K562 (cell line): ENCODE measurements around the gene ANKS1B. TPM values are rescaled to one million over a fixed set of nuclear protein-coding genes. Genes with fewer than 3 reads are reported as not detected.

ENCODE experiments used
- ATAC-seq: fragments of 200-7000 bp; cut with Tn5 transposase; 3 replicates; pipeline ENCODE4 v1.9.1; 2020; ENCODE audit warnings: moderate library complexity
- BruUV-seq: library from RNA; stranded (reverse); fragments of 400-500 nt; replicated peaks from 2 replicates; lab custom pipeline; 2021; lab: Mats Ljungman, UMichigan
- CTCF ChIA-PET: fragments of 300-600 bp; formaldehyde crosslinking; extraction: SDS; loops from one replicate; lab custom pipeline; 2021; ENCODE audit warnings: low intra/inter-chr PET ratio; lab: Yijun Ruan, JAX
- POLR2A ChIA-PET: fragments of 300-600, 350-650 bp; sonication (Branson Sonifier 250); formaldehyde crosslinking; extraction: SDS; loops from one replicate; lab custom pipeline; 2021; ENCODE audit warnings: antibody characterized with exemption, inconsistent platforms; lab: Yijun Ruan, JAX
- DNase-seq, 4 experiments: peaks; one replicate each; pipeline versions ENCODE4 v3.0.0 to v3.0.0-alpha.2; 2011 to 2018; ENCODE audit warnings: low spot score in 3 of 4, mixed read lengths in 3 of 4; ENCODE audit errors: extremely low read depth in 1 of 4
- FAIRE-seq: peaks from 2 replicates; lab custom pipeline; 2011; peaks lifted over from hg19 to GRCh38; lab: Jason Lieb, UNC
- H2AFZ ChIP-seq: 2 replicates; pipeline ENCODE4 v1.6.0; 2011; ENCODE audit warnings: low read depth, low read length, control low read depth, inconsistent platforms
- H3K27ac ChIP-seq: fragments of 200-600 bp; 3 replicates; pipeline ENCODE4 v1.8.0; 2011; ENCODE audit warnings: low read depth, mild to moderate bottlenecking, control low read depth, inconsistent platforms, low read length, moderate library complexity, mixed read lengths; ENCODE audit errors: extremely low read depth
- H3K27me3 ChIP-seq, 2 experiments: fragments of 300-600 bp in 1 of 2; 2 replicates in 1 of 2; 3 replicates in 1 of 2; pipeline versions ENCODE4 v1.6.0 to v1.8.0; 2011; ENCODE audit warnings: inconsistent platforms in 2 of 2, low read length in 2 of 2, mild to moderate bottlenecking in 1 of 2, mixed read lengths in 1 of 2, moderate library complexity in 1 of 2; ENCODE audit not compliant: control insufficient read depth in 2 of 2, insufficient read depth in 2 of 2
- H3K36me3 ChIP-seq: fragments of 300-600 bp; 3 replicates; pipeline ENCODE4 v1.8.0; 2011; ENCODE audit warnings: mild to moderate bottlenecking, low read length, inconsistent platforms; ENCODE audit not compliant: control insufficient read depth, insufficient read depth
- H3K4me1 ChIP-seq, 2 experiments: fragments of 200-600 bp in 1 of 2; replicated peaks in 1 of 2; 2 replicates in 1 of 2; 3 replicates in 1 of 2; pipeline versions ENCODE4 v1.5.1 to v1.8.0; 2011; ENCODE audit warnings: inconsistent platforms in 2 of 2, low read length in 2 of 2, mild to moderate bottlenecking in 1 of 2, mixed read lengths in 1 of 2, moderate library complexity in 1 of 2; ENCODE audit not compliant: control insufficient read depth in 2 of 2, insufficient read depth in 2 of 2
- H3K4me2 ChIP-seq: 2 replicates; pipeline ENCODE4 v1.6.1; 2011; ENCODE audit warnings: low read length, control low read depth, inconsistent platforms, mixed read lengths; ENCODE audit not compliant: insufficient read depth
- H3K4me3 ChIP-seq: fragments of 200-600 bp; sonication (generic), shearing (Covaris generic); 2 replicates; pipeline ENCODE4 v1.5.1; 2016; ENCODE audit warnings: control low read depth, inconsistent platforms
- H3K79me2 ChIP-seq: fragments of 200-600 bp; 3 replicates; pipeline ENCODE4 v1.8.0; 2011; ENCODE audit warnings: low read length, inconsistent platforms; ENCODE audit not compliant: control insufficient read depth, insufficient read depth
- H3K9ac ChIP-seq, 2 experiments: 2 replicates each; pipeline versions ENCODE4 v1.6.0 to v1.6.1; 2011; ENCODE audit warnings: low read depth in 2 of 2, low read length in 2 of 2, control low read depth in 1 of 2, inconsistent platforms in 1 of 2, mild to moderate bottlenecking in 1 of 2, mixed read lengths in 1 of 2; ENCODE audit not compliant: insufficient read depth in 1 of 2
- H3K9me1 ChIP-seq: one replicate; pipeline ENCODE4 v1.6.0; 2011; ENCODE audit warnings: inconsistent platforms, mild to moderate bottlenecking, low read length, moderate library complexity; ENCODE audit not compliant: control insufficient read depth, insufficient read depth
- H3K9me3 ChIP-seq: replicated peaks from 2 replicates; pipeline ENCODE4 v1.5.1; 2011; ENCODE audit warnings: low read depth, low read length, inconsistent platforms; ENCODE audit not compliant: control insufficient read depth, insufficient read depth
- H4K20me1 ChIP-seq: replicated peaks from 2 replicates; pipeline ENCODE4 v1.6.1; 2011; ENCODE audit warnings: low read length, inconsistent platforms, mixed read lengths; ENCODE audit not compliant: control insufficient read depth, insufficient read depth
- CBX3 ChIP-seq, 2 experiments: IDR thresholded peaks; 1 replicate in 1 of 2; 2 replicates in 1 of 2; pipeline ENCODE4 v1.6.1; 2012; ENCODE audit warnings: inconsistent platforms in 2 of 2, low read length in 2 of 2, borderline replicate concordance in 1 of 2, control low read depth in 1 of 2
- HNRNPK ChIP-seq: fragments of 200-400 bp; formaldehyde crosslinking; IDR thresholded peaks from one replicate; pipeline ENCODE4 v1.6.1; 2018; ENCODE audit warnings: mild to moderate bottlenecking, low read depth, low read length; ENCODE audit not compliant: poor library complexity, severe bottlenecking
- HNRNPL ChIP-seq: fragments of 200-400 bp; formaldehyde crosslinking; IDR thresholded peaks from 2 replicates; pipeline ENCODE4 v1.6.1; 2017; ENCODE audit warnings: low read depth, mild to moderate bottlenecking, low read length
- MAZ ChIP-seq, 2 experiments: fragments of 450-650 bp in 1 of 2; sonication (generic) in 1 of 2; formaldehyde crosslinking; IDR thresholded peaks in 1 of 2; conservative IDR thresholded peaks in 1 of 2; 2 replicates each; pipeline versions ENCODE4 v1.4.0 to v1.5.0; 2020; ENCODE audit warnings: mild to moderate bottlenecking in 1 of 2, missing genetic modification reagents in 1 of 2
- MTA3 ChIP-seq: fragments of 450-650 bp; formaldehyde crosslinking; IDR thresholded peaks from 2 replicates; pipeline ENCODE4 v1.6.1; 2017; ENCODE audit warnings: mild to moderate bottlenecking, borderline replicate concordance
- MYNN ChIP-seq, 2 experiments: sonication (generic); formaldehyde crosslinking in 1 of 2; IDR thresholded peaks; 2 replicates each; pipeline versions ENCODE4 v1.5.0 to v1.6.1; 2016 to 2020; ENCODE audit warnings: antibody characterized with exemption in 1 of 2, missing genetic modification reagents in 1 of 2
- NFE2L1 ChIP-seq: fragments of 450-650 bp; IDR thresholded peaks from 2 replicates; pipeline ENCODE4 v1.6.1; 2016; ENCODE audit warnings: missing genetic modification characterization, low read depth, mild to moderate bottlenecking, missing compliant biosample characterization, moderate library complexity, borderline replicate concordance
- NR2F6 ChIP-seq: fragments of 450-650 bp; formaldehyde crosslinking; IDR thresholded peaks from 2 replicates; pipeline ENCODE4 v1.4.0; 2020; ENCODE audit warnings: mild to moderate bottlenecking
- NUFIP1 ChIP-seq: fragments of 450-650 bp; IDR thresholded peaks from 2 replicates; pipeline ENCODE4 v1.6.1; 2018; ENCODE audit not compliant: partially characterized antibody
- RNF219 ChIP-seq: fragments of 250-450 bp; sonication (Bioruptor Pico); IDR thresholded peaks from 2 replicates; pipeline ENCODE4 v1.5.0; 2022; ENCODE audit warnings: mild to moderate bottlenecking
- SRF ChIP-seq, 2 experiments: fragments of 250-450, 450-650 bp in 1 of 2; sonication (Bioruptor Pico) in 1 of 2; sonication (generic) in 1 of 2; formaldehyde crosslinking; IDR thresholded peaks; 2 replicates each; pipeline versions ENCODE4 v1.5.0 to v1.5.1; 2020 to 2022; ENCODE audit warnings: mild to moderate bottlenecking in 1 of 2, missing genetic modification reagents in 1 of 2
- TAF9B ChIP-seq: fragments of 450-650 bp; IDR thresholded peaks from 2 replicates; pipeline ENCODE4 v1.6.1; 2018; ENCODE audit warnings: mild to moderate bottlenecking; ENCODE audit not compliant: partially characterized antibody
- ZKSCAN3 ChIP-seq: fragments of 250-450 bp; sonication (Bioruptor Pico); IDR thresholded peaks from 2 replicates; pipeline ENCODE4 v1.4.0; 2020
- WGBS: fragments of 100-300 bp; shearing (Covaris generic); methylation state at CpG from one replicate; pipeline ENCODE4 v1.1.6; 2016; ENCODE audit warnings: low coverage, mixed read lengths; ENCODE audit not compliant: insufficient coverage; ENCODE audit errors: missing lambda C conversion rate; 5-methylcytosine and 5-hydroxymethylcytosine counted together
- in situ Hi-C: fragments of 300-500 bp; cut with MboI; formaldehyde crosslinking; loops from 4 replicates; pipeline ENCODE4 v1.15.0; 2018; ENCODE audit warnings: inconsistent platforms, mixed read lengths
- intact Hi-C: fragments of 100-400 bp; cut with micrococcal nuclease; formaldehyde crosslinking; loops from 2 replicates; pipeline ENCODE4 v1.14.2; 2022
- polyA plus RNA-seq, 8 experiments: library from polyadenylated mRNA; depleted of rRNA in 4 of 8; stranded (reverse) in 5 of 8; unstranded in 3 of 8; fragments of >200 nt; fragmentation: Nextera tagmentation in 2 of 8; fragmentation: Illumina TruSeq in 1 of 8; extraction: Ambion mirVana in 2 of 8; extraction: Trizol in 1 of 8; gene quantifications; 2 replicates each; pipeline versions ENCODE4 v1.2.1 to v1.2.3, GENCODE V29; 2011 to 2014; ENCODE audit warnings: inconsistent platforms in 1 of 8, missing spikeins in 1 of 8
- total RNA-seq, 7 experiments: library from RNA; depleted of rRNA in 6 of 7; stranded (reverse); fragments of >200 nt in 6 of 7; fragmentation: Illumina TruSeq in 2 of 7; extraction: Trizol in 2 of 7; gene quantifications; 2 replicates each; pipeline versions ENCODE4 v1.2.1 to v1.2.3, GENCODE V29; 2011 to 2021; ENCODE audit warnings: low replicate concordance in 1 of 7

Gene ANKS1B
- total and polyA plus RNA-seq, 9 of the 15 experiments (the other 6 are each of a cell fraction or from before 2014, with no cell fraction given), result 0.04 to 0.47 (median 0.28) TPM; not detected in 4

DNA sequence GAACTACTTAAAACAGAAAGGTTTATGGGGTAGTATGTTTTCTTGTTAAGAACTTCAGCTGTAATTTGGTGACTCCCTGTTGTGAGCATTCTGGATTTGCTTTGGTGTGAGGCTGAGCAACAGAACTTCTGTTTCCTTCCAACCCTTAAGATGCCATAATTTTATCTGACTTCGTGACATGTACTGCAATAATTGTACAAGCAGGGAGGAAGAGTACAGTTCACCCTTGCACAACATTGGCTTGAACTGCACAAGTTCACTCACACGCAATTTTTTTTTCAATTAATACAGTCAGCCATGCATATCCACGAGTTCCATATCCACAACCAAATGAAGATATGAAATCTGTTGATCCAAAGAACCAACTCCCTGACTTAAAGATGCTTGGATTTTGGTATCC is 42.9 kb upstream of the ANKS1B start (continued):
- TF ChIP-seq RNF219 (CRISPR knock-in tag), result no peak
- TF ChIP-seq, all 486 proteins: peak for 0

GRCh38 chr12:100026241-100026640 is 41.5 kb upstream of the ANKS1B start:
- WGBS, result 56% methylated on average over 1 of the region's 1 CpG
- no peaks in the 10 kb centered on the region for H3K9me1 ChIP-seq
- no peaks in the 10 kb centered on the region for H4K20me1 ChIP-seq
- no peak overlapping the region for H3K4me3 ChIP-seq
- TF ChIP-seq NR2F6 (CRISPR knock-in tag) (no peak), MTA3 (no peak), TAF9B (no peak), ZKSCAN3 (CRISPR knock-in tag) (no peak), MYNN (IDR thresholded peaks at IDR 0.05) (no peak), MYNN (CRISPR knock-in tag; IDR thresholded peaks at IDR 0.05) (no peak), NUFIP1 (no peak), HNRNPL (no peak), MAZ (CRISPR knock-in tag; conservative IDR thresholded peaks at IDR 0.05 in 1 of 2, IDR thresholded peaks at IDR 0.05 in 1 of 2) (no peak), CBX3 (IDR thresholded peaks at IDR 0.05; ENCODE audit: borderline replicate concordance in 1 of 2, low read length in 2 of 2) (no peak), HNRNPK (no peak), NFE2L1 (no peak), SRF (CRISPR knock-in tag; IDR thresholded peaks at IDR 0.05) (no peak)
- no peaks in the 10 kb centered on the region for H3K79me2 ChIP-seq
- ATAC-seq (no peak), FAIRE-seq (no peak), DNase-seq (no peak)
- intact Hi-C loops (no loop called here), in situ Hi-C loops (no loop called here)
- CTCF ChIA-PET, result no interaction called here
- no peaks in the 10 kb centered on the region for H3K36me3 ChIP-seq
- H3K27ac ChIP-seq, result no peak overlapping the region
- no peak overlapping the region for H3K4me2 ChIP-seq
- BruUV-seq, result no TSS peak
- no peaks in the 10 kb centered on the region for H3K27me3 ChIP-seq
- no peaks in the 10 kb centered on the region for H3K4me1 ChIP-seq
- POLR2A ChIA-PET, result no interaction called here
- no peak overlapping the region for H2AFZ ChIP-seq
- H3K9ac ChIP-seq, result no peak overlapping the region
- H3K9me3 ChIP-seq, result no peaks in the 10 kb centered on the region
